ENCODE data around the gene CIZ1.

CIZ1 gene

GRCh38 chr9:128214571-128215490 lies 23.5 kb upstream of the CIZ1 start:
- peak; percentile 48 for DNase-seq (ENCODE audit: low spot score)

GRCh38 chr9:128213746-128214497 lies 22.6 kb upstream of the CIZ1 start:
- no peak for DNase-seq (ENCODE audit: low spot score)

- no peak for DNase-seq (ENCODE audit: low spot score)
These were observed 20.6 kb upstream of the CIZ1 start for GRCh38 chr9:128211981-128212281.

GRCh38 chr9:128211186-128211980 lies 20.0 kb upstream of the CIZ1 start:
- no peak for DNase-seq (ENCODE audit: low spot score)

- no peak for DNase-seq (ENCODE audit: low spot score)
These were observed 17.7 kb upstream of the CIZ1 start for GRCh38 chr9:128208946-128209669.

GRCh38 chr9:128208386-128208785 lies 17.0 kb upstream of the CIZ1 start:
- no peak for DNase-seq (ENCODE audit: low spot score)

GRCh38 chr9:128206916-128207910 lies 15.8 kb upstream of the CIZ1 start:
- no peak for DNase-seq (ENCODE audit: low spot score)

GRCh38 chr9:128206484-128206883 lies 15.1 kb upstream of the CIZ1 start:
- no peak for DNase-seq (ENCODE audit: low spot score)

GRCh38 chr9:128205296-128205944 lies 14.0 kb upstream of the CIZ1 start:
- DNase-seq (ENCODE audit: low spot score): no peak

GRCh38 chr9:128204858-128205257 lies 13.5 kb upstream of the CIZ1 start:
- no peak for DNase-seq (ENCODE audit: low spot score)

- DNase-seq (ENCODE audit: low spot score): peak; percentile 71
These were observed 12.6 kb upstream of the CIZ1 start for GRCh38 chr9:128203707-128204551.

- peak; percentile 99 for DNase-seq (ENCODE audit: low spot score)
These were observed 11.8 kb upstream of the CIZ1 start, which contains the start of gene DNM1 for GRCh38 chr9:128203024-128203706. Gene DNM1 (plus strand): TSS chr9:128203379. CDS start chr9:128203471, 92 bp downstream.

- no peak for DNase-seq (ENCODE audit: low spot score)
These were observed 11.3 kb upstream of the CIZ1 start for GRCh38 chr9:128202648-128203023.

GRCh38 chr9:128201441-128202369 lies 10.3 kb upstream of the CIZ1 start:
- no peak for DNase-seq (ENCODE audit: low spot score)

- DNase-seq (ENCODE audit: low spot score): no peak
These were observed 2.2 kb upstream of the CIZ1 start for GRCh38 chr9:128193469-128194096.

- DNase-seq (ENCODE audit: low spot score): peak; percentile 92
These were observed 1.4 kb upstream of the CIZ1 start for GRCh38 chr9:128192601-128193371.
